Neural cell (in vitro differentiated cells): Measurements from ENCODE around the gene SCRN2.

Source experiments
- CTCF ChIP-seq: fragments of 450-650 bp; IDR thresholded peaks from 2 replicates; pipeline ENCODE4 v1.5.1; 2014; ENCODE audit warnings: antibody characterized with exemption, mild to moderate bottlenecking, moderate library complexity; ENCODE audit not compliant: poor library complexity, severe bottlenecking
- POLR2AphosphoS5 ChIP-seq: IDR thresholded peaks from 2 replicates; pipeline ENCODE4 v1.6.1; 2012
- RAD21 ChIP-seq: fragments of 450-650 bp; conservative IDR thresholded peaks from 2 replicates; pipeline ENCODE4 v1.6.1; 2014; ENCODE audit warnings: antibody characterized with exemption, mild to moderate bottlenecking, moderate library complexity
- REST ChIP-seq: IDR thresholded peaks from 2 replicates; pipeline ENCODE4 v1.6.1; 2012; ENCODE audit warnings: borderline replicate concordance

DNA sequence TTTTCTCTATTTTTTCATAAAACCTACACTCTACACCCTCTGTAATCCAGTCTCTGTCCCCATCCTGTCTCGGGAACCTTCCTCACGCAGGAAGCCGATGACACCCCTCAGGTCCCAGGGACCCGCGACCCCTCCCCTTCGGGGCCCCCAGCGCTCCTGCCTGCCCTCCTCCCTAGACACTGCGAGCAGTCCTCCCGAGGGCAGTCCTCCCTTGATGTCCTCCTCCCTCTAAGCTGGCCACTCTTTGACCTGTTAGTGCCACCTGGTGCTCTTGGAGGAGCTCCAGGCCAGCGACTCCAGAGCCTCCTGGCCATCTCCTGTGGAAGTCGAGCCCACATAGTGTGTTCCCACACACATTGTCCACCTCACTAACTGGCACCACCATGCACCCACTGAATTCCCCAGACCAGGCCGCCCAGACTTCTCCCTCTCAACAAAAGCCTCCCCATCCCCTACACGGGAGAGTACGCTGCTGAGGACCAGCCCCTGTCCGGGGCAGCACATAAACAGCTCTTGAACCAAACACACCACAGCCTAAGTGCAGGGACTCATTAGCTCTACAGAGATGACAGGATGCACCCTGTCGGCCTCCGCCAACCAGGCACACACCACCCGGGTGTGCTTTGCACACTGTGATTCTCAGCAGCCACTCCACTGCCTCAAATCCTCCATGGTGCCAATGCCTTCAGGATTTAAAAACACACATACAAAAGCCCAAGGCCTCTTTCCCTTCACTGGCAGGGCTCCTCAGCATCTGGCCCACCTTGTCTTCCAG lies 28.7 kb downstream of the SCRN2 start:
- no peak for TF ChIP-seq CTCF
- no peak for TF ChIP-seq REST
- TF ChIP-seq POLR2AphosphoS5: no peak
- TF ChIP-seq RAD21: no peak
